OCI-LY7 (cell line): Measurements from ENCODE around the gene ZNF574.

ENCODE experiments used
- EZH2phosphoT487 ChIP-seq: fragments of 200-600 bp; sonication (generic); IDR thresholded peaks from 2 replicates; pipeline ENCODE4 v1.6.1; 2018; ENCODE audit warnings: low read depth, borderline replicate concordance, mild to moderate bottlenecking, mixed run types, antibody characterized with exemption, low read length, moderate library complexity, mixed read lengths
- TF ChIP-seq, protein P1 (sequence below): fragments of 200-600 bp; sonication (generic); conservative IDR thresholded peaks from 2 replicates; pipeline ENCODE4 v1.5.1; 2014; ENCODE audit warnings: mild to moderate bottlenecking, antibody characterized with exemption, low read length, moderate library complexity, mixed read lengths

DNA sequence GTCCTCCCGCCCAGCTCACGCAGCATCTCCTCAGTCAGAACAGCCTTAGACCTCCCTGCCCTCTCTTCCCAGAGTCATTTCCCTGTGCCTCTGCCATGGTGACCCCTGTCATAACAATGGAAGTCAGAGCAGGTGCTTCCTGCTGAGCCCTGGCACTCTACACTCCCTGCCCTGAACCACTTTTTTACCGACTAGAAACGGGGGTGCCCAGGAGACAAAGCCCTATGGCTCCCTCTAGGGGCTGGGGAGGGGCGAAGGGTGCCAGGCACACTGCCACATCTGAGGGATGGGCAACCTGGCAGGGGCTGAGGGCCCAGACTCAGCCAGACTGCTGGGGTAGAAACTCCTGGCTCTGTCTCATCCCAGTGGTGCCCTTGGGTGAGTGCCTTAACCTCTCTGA is 16.4 kb downstream of the ZNF574 start:
- TF ChIP-seq, protein P1, sequence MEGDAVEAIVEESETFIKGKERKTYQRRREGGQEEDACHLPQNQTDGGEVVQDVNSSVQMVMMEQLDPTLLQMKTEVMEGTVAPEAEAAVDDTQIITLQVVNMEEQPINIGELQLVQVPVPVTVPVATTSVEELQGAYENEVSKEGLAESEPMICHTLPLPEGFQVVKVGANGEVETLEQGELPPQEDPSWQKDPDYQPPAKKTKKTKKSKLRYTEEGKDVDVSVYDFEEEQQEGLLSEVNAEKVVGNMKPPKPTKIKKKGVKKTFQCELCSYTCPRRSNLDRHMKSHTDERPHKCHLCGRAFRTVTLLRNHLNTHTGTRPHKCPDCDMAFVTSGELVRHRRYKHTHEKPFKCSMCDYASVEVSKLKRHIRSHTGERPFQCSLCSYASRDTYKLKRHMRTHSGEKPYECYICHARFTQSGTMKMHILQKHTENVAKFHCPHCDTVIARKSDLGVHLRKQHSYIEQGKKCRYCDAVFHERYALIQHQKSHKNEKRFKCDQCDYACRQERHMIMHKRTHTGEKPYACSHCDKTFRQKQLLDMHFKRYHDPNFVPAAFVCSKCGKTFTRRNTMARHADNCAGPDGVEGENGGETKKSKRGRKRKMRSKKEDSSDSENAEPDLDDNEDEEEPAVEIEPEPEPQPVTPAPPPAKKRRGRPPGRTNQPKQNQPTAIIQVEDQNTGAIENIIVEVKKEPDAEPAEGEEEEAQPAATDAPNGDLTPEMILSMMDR = peak; percentile 77
- no peak for TF ChIP-seq EZH2phosphoT487
